ENCODE results near the gene FYB1. TPM values are rescaled to one million over a fixed set of nuclear protein-coding genes. Genes with fewer than 3 reads are reported as not detected.

FYB1 gene
- total and polyA plus RNA-seq, 2 of the 8 experiments (the other 6 are each of a cell fraction or from before 2014, with no cell fraction given): not detected

- Histone ChIP-seq H3K4me3 (ENCODE audit: extremely low read depth in 1 of 4, insufficient read depth in 2 of 4, low read depth in 3 of 4, low read length in 4 of 4) (no peak overlapping the region), H4K91ac (replicated peaks; ENCODE audit: insufficient read length, low read length) (no peak overlapping the region), H3K27me3 (replicated peaks in 1 of 4; ENCODE audit: control insufficient read depth in 3 of 4, extremely low read depth in 1 of 4, insufficient read depth in 3 of 4, low read length in 3 of 4) (no peaks in the 10 kb centered on the region), H3K4me2 (ENCODE audit: insufficient read depth in 1 of 2, low read depth in 2 of 2, low read length in 2 of 2) (no peak overlapping the region), H4K20me1 (replicated peaks in 1 of 2; ENCODE audit: control insufficient read depth in 1 of 2, insufficient read depth in 2 of 2, low read length in 2 of 2) (no peaks in the 10 kb centered on the region), H3K23me2 (ENCODE audit: low read depth, low read length) (no peaks in the 10 kb centered on the region), H3K9ac (replicated peaks in 1 of 4; ENCODE audit: extremely low read depth in 1 of 4, low read depth in 3 of 4, low read length in 3 of 4) (no peak overlapping the region), H2BK20ac (ENCODE audit: low read length) (no peak overlapping the region), H3K18ac (ENCODE audit: extremely low read depth, low read length) (no peak overlapping the region), H2BK120ac (replicated peaks; ENCODE audit: low read depth, low read length) (no peak overlapping the region), H2BK12ac (ENCODE audit: low read depth, low read length) (no peak overlapping the region), H3K79me1 (ENCODE audit: low read depth, low read length) (no peaks in the 10 kb centered on the region), H2AFZ (ENCODE audit: low read length) (no peak overlapping the region), H2BK15ac (ENCODE audit: low read length) (no peak overlapping the region), H2AK5ac (ENCODE audit: low read depth, low read length) (no peak overlapping the region), H3K79me2 (ENCODE audit: control insufficient read depth in 1 of 2, insufficient read depth in 2 of 2, low read length in 2 of 2) (no peaks in the 10 kb centered on the region), H4K8ac (ENCODE audit: extremely low read depth, insufficient read depth, low read length) (no peak overlapping the region), H3K14ac (ENCODE audit: insufficient read length) (no peak overlapping the region), H3K36me3 (ENCODE audit: control insufficient read depth in 2 of 4, insufficient read depth in 4 of 4, low read length in 3 of 4) (no peaks in the 10 kb centered on the region), H3K23ac (ENCODE audit: insufficient read length) (no peak overlapping the region), H3K4me1 (replicated peaks in 1 of 4; ENCODE audit: control insufficient read depth in 3 of 4, insufficient read depth in 4 of 4, low read length in 3 of 4) (no peaks in the 10 kb centered on the region), H4K5ac (ENCODE audit: insufficient read length, low read depth, low read length) (no peak overlapping the region), H2BK5ac (ENCODE audit: low read depth, low read length) (no peak overlapping the region), H3K56ac (replicated peaks; ENCODE audit: insufficient read length, low read depth, low read length) (no peak overlapping the region), H3K27ac (ENCODE audit: low read depth, low read length) (no peak overlapping the region), H3K9me3 (ENCODE audit: insufficient read depth in 2 of 2, low read depth in 1 of 2, low read length in 1 of 2) (no peaks in the 10 kb centered on the region), H3K4ac (replicated peaks; ENCODE audit: insufficient read length, low read depth, low read length) (no peak overlapping the region)
- TF ChIP-seq KDM5A (IDR thresholded peaks at IDR 0.05; ENCODE audit: low read length): no peak
- CTCF ChIA-PET (ENCODE audit: partially characterized antibody): interaction anchor here (0.6 to 0.9 kb wide), 2 partner anchors 18 to 128 kb away, joined by 3 to 4 read pairs; no protein-coding TSS in a partner anchor
- 79% methylated on average over 2 of the region's 2 CpGs; no CpG with 5 or more reads in 1 of the 2 experiments for WGBS, 2 experiments (ENCODE audit: extremely low coverage in 1 of 2, insufficient coverage in 1 of 2, insufficient read length in 1 of 2, insufficient replicate concordance in 2 of 2, low coverage in 1 of 2, low lambda C conversion rate in 2 of 2, missing lambda C conversion rate in 1 of 2)
- POLR2A ChIA-PET (ENCODE audit: partially characterized antibody): no interaction called here
- FAIRE-seq: no peak
- DNase-seq (ENCODE audit: low read depth in 1 of 2, low spot score in 2 of 2): no peak
These were observed 82.0 kb downstream of the FYB1 start for GRCh38 chr5:39137391-39137790.

Measured in H1 (cell line).